ENCODE data around the gene DBNL.

Gene DBNL

DNA sequence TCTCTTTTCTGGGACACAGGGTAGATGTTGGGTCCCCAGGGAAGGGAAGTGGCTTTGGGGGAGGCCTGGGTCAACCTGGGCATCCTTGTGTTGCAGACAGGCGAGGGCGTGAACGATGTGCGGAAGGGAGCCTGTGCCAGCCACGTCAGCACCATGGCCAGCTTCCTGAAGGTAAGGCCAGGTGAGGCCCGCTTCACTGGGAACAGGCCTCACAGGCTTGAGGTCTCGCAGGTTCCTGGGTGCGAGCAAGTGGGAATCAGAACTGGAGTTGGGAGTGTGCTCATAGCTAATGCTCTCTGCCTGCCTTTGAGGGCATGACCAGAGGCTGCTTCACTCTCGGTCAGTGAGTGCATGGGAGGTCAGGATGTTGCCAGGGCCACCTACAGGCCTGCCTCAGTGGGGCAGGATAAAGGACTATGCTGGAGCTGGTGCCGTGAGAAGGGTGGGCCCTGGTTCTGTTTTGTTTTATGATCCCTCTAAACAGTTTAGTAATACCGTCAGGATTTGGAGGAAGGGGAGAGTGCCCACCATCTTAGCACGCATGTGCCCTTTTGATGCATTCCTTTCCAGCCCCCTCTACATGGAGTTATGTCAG lies 8.4 kb downstream of the DBNL start:
- H3K27ac ChIP-seq: no peak overlapping the region
- CTCF ChIA-PET: interaction anchor here (0.5 kb wide), 1 partner anchor 313 kb away, joined by 3 read pairs; no protein-coding TSS in a partner anchor
- TF ChIP-seq, protein P1, sequence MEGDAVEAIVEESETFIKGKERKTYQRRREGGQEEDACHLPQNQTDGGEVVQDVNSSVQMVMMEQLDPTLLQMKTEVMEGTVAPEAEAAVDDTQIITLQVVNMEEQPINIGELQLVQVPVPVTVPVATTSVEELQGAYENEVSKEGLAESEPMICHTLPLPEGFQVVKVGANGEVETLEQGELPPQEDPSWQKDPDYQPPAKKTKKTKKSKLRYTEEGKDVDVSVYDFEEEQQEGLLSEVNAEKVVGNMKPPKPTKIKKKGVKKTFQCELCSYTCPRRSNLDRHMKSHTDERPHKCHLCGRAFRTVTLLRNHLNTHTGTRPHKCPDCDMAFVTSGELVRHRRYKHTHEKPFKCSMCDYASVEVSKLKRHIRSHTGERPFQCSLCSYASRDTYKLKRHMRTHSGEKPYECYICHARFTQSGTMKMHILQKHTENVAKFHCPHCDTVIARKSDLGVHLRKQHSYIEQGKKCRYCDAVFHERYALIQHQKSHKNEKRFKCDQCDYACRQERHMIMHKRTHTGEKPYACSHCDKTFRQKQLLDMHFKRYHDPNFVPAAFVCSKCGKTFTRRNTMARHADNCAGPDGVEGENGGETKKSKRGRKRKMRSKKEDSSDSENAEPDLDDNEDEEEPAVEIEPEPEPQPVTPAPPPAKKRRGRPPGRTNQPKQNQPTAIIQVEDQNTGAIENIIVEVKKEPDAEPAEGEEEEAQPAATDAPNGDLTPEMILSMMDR (conservative IDR thresholded peaks at IDR 0.05; ENCODE audit: low read depth): no peak
- POLR2A ChIA-PET (ENCODE audit: low non-redundant PET): no interaction called here
- no peak for DNase-seq (ENCODE audit: low spot score)

DNA sequence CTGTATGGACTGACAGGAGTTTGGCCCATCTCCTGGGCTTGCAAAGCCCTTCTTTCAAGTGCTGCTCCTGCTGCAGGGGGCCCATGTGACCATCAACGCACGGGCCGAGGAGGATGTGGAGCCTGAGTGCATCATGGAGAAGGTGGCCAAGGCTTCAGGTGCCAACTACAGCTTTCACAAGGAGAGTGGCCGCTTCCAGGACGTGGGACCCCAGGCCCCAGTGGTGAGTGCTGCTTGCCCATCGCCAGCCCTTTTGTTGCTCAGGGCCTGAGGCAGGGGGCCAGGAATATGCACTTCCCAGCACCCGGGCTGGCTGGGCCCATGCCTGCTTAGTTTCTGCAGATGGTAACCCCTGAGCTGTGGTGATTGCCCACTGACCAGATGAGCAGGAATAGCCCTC lies 12.2 kb downstream of the DBNL start:
- no peak for DNase-seq (ENCODE audit: low spot score)
- POLR2A ChIA-PET (ENCODE audit: low non-redundant PET): interaction anchor here (0.5 kb wide), 1 partner anchor 9 kb away, joined by 7 read pairs; no protein-coding TSS in a partner anchor
- TF ChIP-seq, protein P1 (conservative IDR thresholded peaks at IDR 0.05; ENCODE audit: low read depth): no peak
- H3K27ac ChIP-seq: peak overlapping the region; percentile 49
- CTCF ChIA-PET: interaction anchor here (1.4 kb wide), 1 partner anchor 16 kb away, joined by 4 read pairs; no protein-coding TSS in a partner anchor

DNA sequence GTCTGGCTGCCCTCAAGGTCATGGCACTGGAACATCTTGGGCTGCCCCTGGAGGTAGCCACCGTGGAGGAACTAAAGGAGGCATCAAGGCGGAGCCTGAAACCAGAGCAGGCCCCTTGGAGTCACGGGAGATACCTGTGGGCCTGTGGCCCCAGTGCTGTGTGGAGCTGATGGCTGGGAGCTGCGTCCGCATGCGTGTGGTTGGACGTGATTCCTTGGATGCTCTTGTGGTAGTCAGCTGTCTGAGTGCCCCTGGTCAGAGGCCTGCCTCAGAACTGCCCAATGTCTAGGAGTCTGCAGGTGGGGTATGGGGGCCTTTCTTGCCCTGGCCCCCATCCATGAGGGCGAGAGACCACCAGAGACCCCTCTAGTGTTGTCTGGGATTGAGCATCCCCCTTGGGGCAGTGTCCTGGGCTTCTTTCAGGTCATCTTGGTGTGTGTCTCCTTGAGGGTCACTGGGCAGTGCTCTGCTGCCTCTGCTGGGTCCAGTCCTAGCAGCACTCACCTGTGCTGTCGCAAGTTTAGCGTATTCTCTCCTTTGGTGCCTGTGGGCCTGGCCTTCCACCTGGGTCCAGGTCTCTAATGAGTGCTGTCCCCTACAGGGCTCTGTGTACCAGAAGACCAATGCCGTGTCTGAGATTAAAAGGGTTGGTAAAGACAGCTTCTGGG lies 12.8 kb downstream of the DBNL start:
- ChIA-PET POLR2A (ENCODE audit: low non-redundant PET) (no interaction called here), CTCF (interaction anchor here (0.7 to 1.4 kb wide), 2 partner anchors 15 to 63 kb away, joined by 3 to 4 read pairs; no protein-coding TSS in a partner anchor)
- TF ChIP-seq, protein P1 (conservative IDR thresholded peaks at IDR 0.05; ENCODE audit: low read depth): no peak
- peak overlapping the region; percentile 49 for H3K27ac ChIP-seq
- no peak for DNase-seq (ENCODE audit: low spot score)

DNA sequence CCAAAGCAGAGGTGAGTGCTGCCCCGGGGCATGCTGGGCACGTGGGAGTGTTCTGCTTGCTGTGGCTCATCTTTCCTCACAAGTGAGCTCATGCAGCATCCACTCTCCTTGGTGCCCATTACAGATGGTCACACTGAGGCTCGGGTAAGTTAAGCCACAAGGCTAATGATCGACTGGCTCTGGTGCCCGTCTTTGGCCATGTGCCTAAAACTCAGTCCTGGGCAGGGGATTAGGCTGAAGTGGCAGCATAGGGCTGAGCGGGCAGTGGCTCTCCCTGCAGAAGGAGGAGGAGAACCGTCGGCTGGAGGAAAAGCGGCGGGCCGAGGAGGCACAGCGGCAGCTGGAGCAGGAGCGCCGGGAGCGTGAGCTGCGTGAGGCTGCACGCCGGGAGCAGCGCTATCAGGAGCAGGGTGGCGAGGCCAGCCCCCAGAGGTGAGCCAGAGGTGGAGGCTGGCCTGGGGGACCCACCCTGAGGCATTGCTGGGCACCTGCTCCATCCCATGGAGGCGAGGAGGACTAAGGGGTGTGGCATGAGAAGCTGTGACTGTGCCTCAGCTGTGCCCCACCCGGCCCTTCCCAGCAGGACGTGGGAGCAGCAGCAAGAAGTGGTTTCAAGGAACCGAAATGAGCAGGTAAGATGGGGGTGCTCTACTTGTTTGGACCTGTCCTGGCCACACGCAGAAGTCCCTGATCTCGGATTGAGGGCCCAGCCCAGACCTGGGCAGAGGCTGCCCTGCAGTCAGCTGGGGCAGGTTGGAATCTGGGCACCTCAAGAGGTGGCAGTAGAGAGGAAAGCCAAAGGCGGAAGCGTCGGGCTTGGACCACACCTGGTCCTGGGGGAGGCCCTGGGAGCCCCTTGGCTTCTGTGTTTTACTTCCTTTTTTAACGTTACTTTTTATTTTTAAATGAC lies 13.6 kb downstream of the DBNL start:
- CTCF ChIA-PET: interaction anchor here (0.7 to 1.4 kb wide), 2 partner anchors 14 to 63 kb away, joined by 3 to 4 read pairs; no protein-coding TSS in a partner anchor
- POLR2A ChIA-PET (ENCODE audit: low non-redundant PET): no interaction called here
- DNase-seq (ENCODE audit: low spot score): peak; percentile 49
- TF ChIP-seq, protein P1 (conservative IDR thresholded peaks at IDR 0.05; ENCODE audit: low read depth): no peak
- peak overlapping the region; percentile 49 for H3K27ac ChIP-seq

DNA sequence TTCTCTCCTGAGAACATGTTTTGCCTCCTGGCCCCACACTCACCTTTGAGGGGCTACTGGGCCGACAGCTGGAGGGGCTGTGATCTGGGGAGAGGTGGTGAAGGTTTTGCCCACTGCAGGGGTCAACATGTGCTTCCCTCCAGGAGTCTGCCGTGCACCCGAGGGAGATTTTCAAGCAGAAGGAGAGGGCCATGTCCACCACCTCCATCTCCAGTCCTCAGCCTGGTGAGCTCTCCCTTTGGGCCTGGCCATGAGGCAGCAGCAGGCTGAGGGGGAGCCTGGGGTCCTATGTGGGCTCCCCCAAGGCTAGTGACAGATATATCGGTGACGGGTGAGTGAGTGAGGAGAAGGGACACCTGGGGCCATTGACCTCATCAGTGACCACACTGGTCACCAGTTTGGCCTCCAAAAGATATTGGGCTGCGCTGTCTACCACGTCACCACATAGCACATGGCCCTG lies 14.3 kb downstream of the DBNL start:
- POLR2A ChIA-PET (ENCODE audit: low non-redundant PET): no interaction called here
- peak overlapping the region; percentile 49 for H3K27ac ChIP-seq
- CTCF ChIA-PET: no interaction called here
- no peak for DNase-seq (ENCODE audit: low spot score)
- TF ChIP-seq, protein P1 (conservative IDR thresholded peaks at IDR 0.05; ENCODE audit: low read depth): no peak
